ENCODE results near the gene VSIG10L. TPM values are rescaled to one million over a fixed set of nuclear protein-coding genes. Genes with fewer than 3 reads are reported as not detected.

Gene VSIG10L
- total and polyA plus RNA-seq, 3 experiments from 2014 or later: 0.29 to 3.6 (median 3.3) TPM

GRCh38 chr19:51368366-51369282 is 26.7 kb upstream of the VSIG10L start, which contains the start of gene CLDND2:
CLDND2 (minus strand) TSS chr19:51369003; CDS start chr19:51368577, 426 bp downstream.
- H3K9me3 ChIP-seq (ENCODE audit: low read length): no peaks in the 10 kb centered on the region
- no peaks in the 10 kb centered on the region for H3K36me3 ChIP-seq (ENCODE audit: insufficient read depth, low read length)
- Mint-ChIP-seq H3K4me3 (peak within 1 kb of the TSS; percentile 89 to 99 (median 95)), H3K27ac (peak within 1 kb of the TSS; percentile 93 to 100 (median 99)), H3K9me3 (no peaks in the 10 kb centered on the region), H3K4me1 (peaks cover 64 to 92% (median 74%) of the 10 kb centered on the region in 3 donors), H3K36me3 (peaks cover 0 to 25% (median 3%) of the 10 kb centered on the region in 3 donors), H3K27me3 (peaks cover 0 to 8% of the 10 kb centered on the region in 2 donors)
- peak within 1 kb of the TSS; percentile 94 for H3K27ac ChIP-seq (ENCODE audit: low read depth, low read length)
- POLR2A ChIA-PET: interaction anchor here (0.6 to 2.0 kb wide), 4 partner anchors 9 to 29 kb away, joined by 4 to 18 read pairs (median 6); no protein-coding TSS in a partner anchor
- DNase-seq: peak; percentile 30 to 78 (median 45)
- H3K27me3 ChIP-seq (ENCODE audit: insufficient read depth, low read length, poor library complexity, severe bottlenecking): no peaks in the 10 kb centered on the region
- H3K4me3 ChIP-seq (ENCODE audit: low read length): peak within 1 kb of the TSS; percentile 99
- H3K4me1 ChIP-seq (ENCODE audit: insufficient read depth, low read length): peaks cover 51% of the 10 kb centered on the region
- CTCF ChIA-PET: interaction anchor here (0.9 to 1.9 kb wide), 8 partner anchors 9 to 49 kb away, joined by 3 to 7 read pairs (median 3); partner anchors contain the start of gene SIGLEC10

GRCh38 chr19:51367565-51368365 is 25.8 kb upstream of the VSIG10L start:
- Histone ChIP-seq H3K4me1 (ENCODE audit: insufficient read depth, low read length) (peaks cover 47% of the 10 kb centered on the region), H3K36me3 (ENCODE audit: insufficient read depth, low read length) (no peaks in the 10 kb centered on the region), H3K9me3 (ENCODE audit: low read length) (no peaks in the 10 kb centered on the region), H3K27ac (ENCODE audit: low read depth, low read length) (peak overlapping the region; percentile 94), H3K4me3 (ENCODE audit: low read length) (peak overlapping the region; percentile 99), H3K27me3 (ENCODE audit: insufficient read depth, low read length, poor library complexity, severe bottlenecking) (no peaks in the 10 kb centered on the region)
- CTCF ChIA-PET: interaction anchor here (0.7 to 1.9 kb wide), 7 partner anchors 9 to 33 kb away, joined by 3 to 7 read pairs (median 4); no protein-coding TSS in a partner anchor
- POLR2A ChIA-PET: interaction anchor here (0.6 to 2.0 kb wide), 4 partner anchors 10 to 28 kb away, joined by 4 to 18 read pairs (median 6); no protein-coding TSS in a partner anchor
- peaks cover 63 to 92% (median 74%) of the 10 kb centered on the region in 3 donors for H3K4me1 Mint-ChIP-seq
- H3K4me3 Mint-ChIP-seq: peak overlapping the region; percentile 89 to 99 (median 95)
- peak; percentile 91 to 95 (median 93) for DNase-seq
- no peaks in the 10 kb centered on the region for H3K9me3 Mint-ChIP-seq
- H3K36me3 Mint-ChIP-seq: peaks cover 0 to 25% (median 3%) of the 10 kb centered on the region in 3 donors
- peaks cover 0 to 10% of the 10 kb centered on the region in 2 donors for H3K27me3 Mint-ChIP-seq
- peak overlapping the region; percentile 93 to 100 (median 99) for H3K27ac Mint-ChIP-seq

- Histone ChIP-seq H3K4me3 (ENCODE audit: low read length) (peak overlapping the region; percentile 99), H3K27ac (ENCODE audit: low read depth, low read length) (peak overlapping the region; percentile 94), H3K9me3 (ENCODE audit: low read length) (no peaks in the 10 kb centered on the region), H3K27me3 (ENCODE audit: insufficient read depth, low read length, poor library complexity, severe bottlenecking) (no peaks in the 10 kb centered on the region), H3K4me1 (ENCODE audit: insufficient read depth, low read length) (peaks cover 44% of the 10 kb centered on the region), H3K36me3 (ENCODE audit: insufficient read depth, low read length) (no peaks in the 10 kb centered on the region)
- ChIA-PET CTCF (interaction anchor here (0.7 to 1.5 kb wide), 4 partner anchors 8 to 34 kb away, joined by 3 to 4 read pairs (median 4); no protein-coding TSS in a partner anchor), POLR2A (interaction anchor here (0.5 to 2.0 kb wide), 3 partner anchors 11 to 28 kb away, joined by 3 to 18 read pairs (median 4); no protein-coding TSS in a partner anchor)
- Mint-ChIP-seq H3K27me3 (peaks cover 0 to 10% of the 10 kb centered on the region in 2 donors), H3K4me1 (peaks cover 64 to 92% (median 74%) of the 10 kb centered on the region in 3 donors), H3K36me3 (peaks cover 0 to 25% (median 3%) of the 10 kb centered on the region in 3 donors), H3K27ac (peak overlapping the region; percentile 93 to 100 (median 99)), H3K9me3 (no peaks in the 10 kb centered on the region), H3K4me3 (peak overlapping the region; percentile 89 to 99 (median 95))
- peak in 1 of 5 donors; percentile 64 for DNase-seq
Observed at GRCh38 chr19:51367255-51367564, 25.3 kb upstream of the VSIG10L start.

GRCh38 chr19:51366389-51367254 is 24.7 kb upstream of the VSIG10L start:
- H3K4me1 ChIP-seq (ENCODE audit: insufficient read depth, low read length): peaks cover 38% of the 10 kb centered on the region
- Mint-ChIP-seq H3K27me3 (peaks cover 0 to 10% of the 10 kb centered on the region in 2 donors), H3K9me3 (no peaks in the 10 kb centered on the region), H3K36me3 (peaks cover 0 to 21% (median 3%) of the 10 kb centered on the region in 3 donors), H3K27ac (peak overlapping the region; percentile 93 to 100 (median 99)), H3K4me3 (peak overlapping the region; percentile 89 to 99 (median 95)), H3K4me1 (peaks cover 60 to 91% (median 72%) of the 10 kb centered on the region in 3 donors)
- DNase-seq: peak; percentile 85 to 93 (median 86)
- peak overlapping the region; percentile 94 for H3K27ac ChIP-seq (ENCODE audit: low read depth, low read length)
- POLR2A ChIA-PET: interaction anchor here (0.5 to 2.0 kb wide), 2 partner anchors 12 to 28 kb away, joined by 3 to 18 read pairs; no protein-coding TSS in a partner anchor
- CTCF ChIA-PET: interaction anchor here (1.3 to 1.5 kb wide), 2 partner anchors 7 to 31 kb away, joined by 3 to 4 read pairs; no protein-coding TSS in a partner anchor
- H3K27me3 ChIP-seq (ENCODE audit: insufficient read depth, low read length, poor library complexity, severe bottlenecking): no peaks in the 10 kb centered on the region
- H3K9me3 ChIP-seq (ENCODE audit: low read length): no peaks in the 10 kb centered on the region
- peak overlapping the region; percentile 99 for H3K4me3 ChIP-seq (ENCODE audit: low read length)
- H3K36me3 ChIP-seq (ENCODE audit: insufficient read depth, low read length): no peaks in the 10 kb centered on the region

GRCh38 chr19:51365965-51366388 is 24.0 kb upstream of the VSIG10L start, which contains the start of gene ETFB:
ETFB (minus strand) TSS chr19:51366388; CDS start chr19:51366326, 62 bp downstream.
- H3K27ac Mint-ChIP-seq: peak within 1 kb of the TSS; percentile 93 to 100 (median 99)
- no peaks in the 10 kb centered on the region for H3K9me3 Mint-ChIP-seq

GRCh38 chr19:51365211-51365964 is 23.4 kb upstream of the VSIG10L start:
- Mint-ChIP-seq H3K27ac (peak overlapping the region; percentile 93 to 100 (median 99)), H3K4me1 (peaks cover 48 to 85% (median 59%) of the 10 kb centered on the region in 3 donors), H3K4me3 (peak overlapping the region; percentile 89 to 99 (median 95)), H3K36me3 (peaks cover 0 to 16% (median 0%) of the 10 kb centered on the region in 3 donors), H3K27me3 (peaks cover 0 to 7% of the 10 kb centered on the region in 2 donors), H3K9me3 (no peaks in the 10 kb centered on the region)
- Histone ChIP-seq H3K36me3 (ENCODE audit: insufficient read depth, low read length) (no peaks in the 10 kb centered on the region), H3K27me3 (ENCODE audit: insufficient read depth, low read length, poor library complexity, severe bottlenecking) (no peaks in the 10 kb centered on the region), H3K4me3 (ENCODE audit: low read length) (peak overlapping the region; percentile 97), H3K27ac (ENCODE audit: low read depth, low read length) (peak overlapping the region; percentile 94), H3K9me3 (ENCODE audit: low read length) (no peaks in the 10 kb centered on the region), H3K4me1 (ENCODE audit: insufficient read depth, low read length) (peaks cover 32% of the 10 kb centered on the region)
- ChIA-PET CTCF (interaction anchor here (0.8 to 0.9 kb wide), 3 partner anchors 24 to 43 kb away, joined by 3 to 4 read pairs (median 4); no protein-coding TSS in a partner anchor), POLR2A (interaction anchor here (0.6 to 1.1 kb wide), 2 partner anchors 12 to 72 kb away, joined by 5 read pairs; no protein-coding TSS in a partner anchor)
- peak in 1 of 5 donors; percentile 43 for DNase-seq

More at GRCh38 chr19:51365965-51366388, 24.0 kb upstream of the VSIG10L start, which contains the start of gene ETFB:
- H3K4me1 Mint-ChIP-seq: peaks cover 54 to 88% (median 65%) of the 10 kb centered on the region in 3 donors
- POLR2A ChIA-PET: interaction anchor here (0.6 to 1.1 kb wide), 2 partner anchors 12 to 72 kb away, joined by 5 read pairs; no protein-coding TSS in a partner anchor
- H3K27ac ChIP-seq (ENCODE audit: low read depth, low read length): peak within 1 kb of the TSS; percentile 94
- H3K4me3 Mint-ChIP-seq: peak within 1 kb of the TSS; percentile 89 to 99 (median 95)
- H3K27me3 ChIP-seq (ENCODE audit: insufficient read depth, low read length, poor library complexity, severe bottlenecking): no peaks in the 10 kb centered on the region
- no peak for DNase-seq
- peaks cover 0 to 15% (median 0%) of the 10 kb centered on the region in 3 donors for H3K36me3 Mint-ChIP-seq
- H3K27me3 Mint-ChIP-seq: peaks cover 0 to 10% of the 10 kb centered on the region in 2 donors
- H3K36me3 ChIP-seq (ENCODE audit: insufficient read depth, low read length): no peaks in the 10 kb centered on the region
- CTCF ChIA-PET: interaction anchor here (0.9 kb wide), 2 partner anchors 28 to 42 kb away, joined by 3 to 4 read pairs; no protein-coding TSS in a partner anchor
- H3K4me3 ChIP-seq (ENCODE audit: low read length): peak within 1 kb of the TSS; percentile 99
- H3K4me1 ChIP-seq (ENCODE audit: insufficient read depth, low read length): peaks cover 37% of the 10 kb centered on the region
- H3K9me3 ChIP-seq (ENCODE audit: low read length): no peaks in the 10 kb centered on the region

All from CD8-positive, alpha-beta memory T cell (primary cell).